ENCODE results near the gene GRM7. TPM values are rescaled to one million over a fixed set of nuclear protein-coding genes. Genes with fewer than 3 reads are reported as not detected.

The GRM7 gene
- total RNA-seq, 6 experiments from 2014 or later: not detected

- H3K27me3 Mint-ChIP-seq (ENCODE audit: insufficient read depth): no peaks in the 10 kb centered on the region; the same call in 1 of the 2 replicates
- H3K9me3 Mint-ChIP-seq: peaks cover 38% of the 10 kb centered on the region
- TF ChIP-seq CTCF (IDR thresholded peaks at IDR 0.05): no peak
- no peak for DNase-seq
- H3K4me1 Mint-ChIP-seq (ENCODE audit: low read depth): no peaks in the 10 kb centered on the region
- H3K27ac Mint-ChIP-seq: no peak overlapping the region
- no peaks in the 10 kb centered on the region for H3K36me3 Mint-ChIP-seq (ENCODE audit: low read depth)
- no peak overlapping the region for H3K4me3 Mint-ChIP-seq
Measured at GRCh38 chr3:7682822-7683229, 821.9 kb downstream of the GRM7 start.

- no peak overlapping the region for H3K4me3 Mint-ChIP-seq
- H3K36me3 Mint-ChIP-seq (ENCODE audit: low read depth): no peaks in the 10 kb centered on the region
- no peaks in the 10 kb centered on the region; the same call in 1 of the 2 replicates for H3K27me3 Mint-ChIP-seq (ENCODE audit: insufficient read depth)
- H3K9me3 Mint-ChIP-seq: peaks cover 42% of the 10 kb centered on the region
- DNase-seq: no peak
- H3K4me1 Mint-ChIP-seq (ENCODE audit: low read depth): no peaks in the 10 kb centered on the region
- TF ChIP-seq CTCF (IDR thresholded peaks at IDR 0.05): no peak
- no peak overlapping the region for H3K27ac Mint-ChIP-seq
Measured at GRCh38 chr3:7683426-7683825, 822.5 kb downstream of the GRM7 start.

- no peaks in the 10 kb centered on the region; the same call in 1 of the 2 replicates for H3K27me3 Mint-ChIP-seq (ENCODE audit: insufficient read depth)
- H3K4me1 Mint-ChIP-seq (ENCODE audit: low read depth): no peaks in the 10 kb centered on the region
- H3K36me3 Mint-ChIP-seq (ENCODE audit: low read depth): no peaks in the 10 kb centered on the region
- TF ChIP-seq CTCF (IDR thresholded peaks at IDR 0.05): no peak
- H3K4me3 Mint-ChIP-seq: no peak overlapping the region
- DNase-seq: no peak
- no peak overlapping the region for H3K27ac Mint-ChIP-seq
- H3K9me3 Mint-ChIP-seq: peaks cover 44% of the 10 kb centered on the region
Measured at GRCh38 chr3:7684182-7684715, 823.3 kb downstream of the GRM7 start.

- Mint-ChIP-seq H3K36me3 (ENCODE audit: low read depth) (no peaks in the 10 kb centered on the region), H3K27me3 (ENCODE audit: insufficient read depth) (no peaks in the 10 kb centered on the region), H3K4me1 (ENCODE audit: low read depth) (no peaks in the 10 kb centered on the region), H3K4me3 (no peak overlapping the region), H3K9me3 (peaks cover 33% of the 10 kb centered on the region), H3K27ac (no peak overlapping the region)
- no peak for DNase-seq
- no peak for TF ChIP-seq CTCF (IDR thresholded peaks at IDR 0.05)
Measured at GRCh38 chr3:7687428-7688147, 826.7 kb downstream of the GRM7 start.

- no peaks in the 10 kb centered on the region for H3K36me3 Mint-ChIP-seq (ENCODE audit: low read depth)
- H3K4me1 Mint-ChIP-seq (ENCODE audit: low read depth): no peaks in the 10 kb centered on the region
- no peaks in the 10 kb centered on the region for H3K27me3 Mint-ChIP-seq (ENCODE audit: insufficient read depth)
- no peak overlapping the region for H3K27ac Mint-ChIP-seq
- no peak overlapping the region for H3K4me3 Mint-ChIP-seq
- H3K9me3 Mint-ChIP-seq: peaks cover 40% of the 10 kb centered on the region
- no peak for TF ChIP-seq CTCF (IDR thresholded peaks at IDR 0.05)
- DNase-seq: no peak
Measured at GRCh38 chr3:7692866-7693265, 832.0 kb downstream of the GRM7 start.

All from HFFc6 (cell line).